IgD-negative memory B cell (primary cell): ENCODE measurements around the gene TPRG1. TPM values are rescaled to one million over a fixed set of nuclear protein-coding genes. Genes with fewer than 3 reads are reported as not detected.
A peak's percentile ranks its signal among the peaks of the same experiment; 100 is the strongest.
"Not testable (repeated sequence)": the region's sequence is repeated elsewhere in the genome, so short reads cannot be mapped to it uniquely, and the experiment has no call there.

Source experiments
- H3K27ac Mint-ChIP-seq, 3 donors: one replicate each; pipeline ENCODE4 v1.8.0; 2020 to 2022; ENCODE audit warnings: mild to moderate bottlenecking in 3 of 3, mixed read lengths in 3 of 3, moderate library complexity in 1 of 3
- H3K27me3 Mint-ChIP-seq: one replicate; pipeline ENCODE4 v1.8.0; 2021; ENCODE audit warnings: mixed read lengths
- H3K36me3 Mint-ChIP-seq: one replicate; pipeline ENCODE4 v1.8.0; 2020; ENCODE audit warnings: mild to moderate bottlenecking, mixed read lengths
- H3K4me1 Mint-ChIP-seq, 3 donors: one replicate each; pipeline ENCODE4 v1.8.0; 2020 to 2022; ENCODE audit warnings: mixed read lengths in 3 of 3, mild to moderate bottlenecking in 1 of 3
- H3K4me3 Mint-ChIP-seq, 4 donors: one replicate each; pipeline ENCODE4 v1.8.0; 2020 to 2022; ENCODE audit warnings: mild to moderate bottlenecking in 4 of 4, mixed read lengths in 4 of 4, moderate library complexity in 3 of 4
- H3K9me3 Mint-ChIP-seq, 3 donors: one replicate each; pipeline ENCODE4 v1.8.0; 2020 to 2021; ENCODE audit warnings: mixed read lengths in 3 of 3, mild to moderate bottlenecking in 1 of 3
- polyA plus RNA-seq: library from polyadenylated mRNA; unstranded; fragments of 300-500 nt; fragmentation: Illumina TruSeq; gene quantifications from one replicate; pipeline ENCODE4 v1.2.3, GENCODE V29; 2021

The TPRG1 gene
- polyA plus RNA-seq, 1 donor from 2014 or later, result not detected

GRCh38 chr3:189316296-189317019, 144.7 kb downstream of the TPRG1 start:
- Mint-ChIP-seq H3K9me3 (peaks cover 0 to 4% (median 2%) of the 10 kb centered on the region in 3 donors), H3K4me1 (peaks cover 0 to 2% (median 0%) of the 10 kb centered on the region in 3 donors), H3K27ac (no peak overlapping the region), H3K36me3 (peaks cover 4% of the 10 kb centered on the region), H3K4me3 (no peak overlapping the region), H3K27me3 (peaks cover 8% of the 10 kb centered on the region)

DNA sequence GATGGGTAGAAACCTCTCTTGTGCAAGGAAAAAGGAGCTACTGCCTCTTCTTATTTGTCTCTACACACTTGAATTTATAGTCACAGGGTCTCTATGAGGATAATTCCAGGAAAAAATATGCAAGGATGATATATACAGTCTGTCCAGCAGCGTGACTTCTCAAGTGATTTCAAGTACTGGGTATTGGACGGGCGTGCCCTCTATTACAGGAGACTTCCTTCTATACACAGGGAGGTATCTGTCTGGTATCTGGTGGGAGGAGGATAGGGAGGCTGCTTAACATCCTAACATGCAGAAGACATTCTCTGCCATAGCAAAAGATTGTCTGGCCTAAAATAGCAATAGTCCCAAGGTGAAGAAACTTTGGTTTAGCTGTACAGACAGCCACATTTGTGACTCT, 146.1 kb downstream of the TPRG1 start:
- Mint-ChIP-seq H3K4me3 (no peak overlapping the region), H3K36me3 (peaks cover 4% of the 10 kb centered on the region), H3K27me3 (peaks cover 13% of the 10 kb centered on the region), H3K9me3 (peaks cover 0 to 4% (median 2%) of the 10 kb centered on the region in 3 donors), H3K4me1 (peaks cover 0 to 2% (median 0%) of the 10 kb centered on the region in 3 donors), H3K27ac (no peak overlapping the region)

DNA sequence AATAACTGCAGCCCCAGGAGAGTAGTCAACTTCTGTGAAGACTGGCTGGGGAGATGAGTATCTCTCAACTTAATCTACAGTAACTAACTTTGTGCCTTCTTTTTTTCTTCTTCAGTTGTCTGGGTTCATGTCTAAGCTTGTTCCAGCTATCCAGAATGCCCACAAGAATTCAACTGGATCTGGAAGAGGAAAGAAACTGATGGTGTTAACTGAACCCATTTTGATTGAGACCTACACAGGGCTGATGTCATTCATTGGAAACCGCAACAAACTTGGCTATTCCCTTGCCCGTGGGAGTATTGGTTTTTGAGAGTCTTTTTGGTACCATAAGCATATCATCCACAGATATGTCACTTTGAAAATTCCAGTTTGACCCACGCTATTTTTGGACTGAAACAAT, 148.7 kb downstream of the TPRG1 start:
- Mint-ChIP-seq H3K9me3 (peaks cover 0 to 4% (median 1%) of the 10 kb centered on the region in 3 donors), H3K4me1 (peaks cover 15 to 19% (median 18%) of the 10 kb centered on the region in 3 donors), H3K27me3 (peaks cover 33% of the 10 kb centered on the region), H3K36me3 (peaks cover 4% of the 10 kb centered on the region), H3K27ac (no peak overlapping the region), H3K4me3 (no peak overlapping the region)

GRCh38 chr3:189322339-189322738, 150.6 kb downstream of the TPRG1 start:
- H3K27ac Mint-ChIP-seq, result no peak overlapping the region
- peaks cover 2% of the 10 kb centered on the region for H3K36me3 Mint-ChIP-seq
- H3K4me1 Mint-ChIP-seq, result peaks cover 15 to 20% (median 19%) of the 10 kb centered on the region in 3 donors
- peaks cover 0 to 4% (median 0%) of the 10 kb centered on the region in 3 donors for H3K9me3 Mint-ChIP-seq
- H3K4me3 Mint-ChIP-seq, result no peak overlapping the region
- H3K27me3 Mint-ChIP-seq, result peaks cover 36% of the 10 kb centered on the region

- Mint-ChIP-seq H3K4me3 (peak overlapping the region in 3 of 4 donors; percentile 9 to 83 (median 47)), H3K9me3 (peaks cover 0 to 3% (median 0%) of the 10 kb centered on the region in 3 donors), H3K4me1 (peaks cover 13 to 20% (median 19%) of the 10 kb centered on the region in 3 donors), H3K36me3 (peaks cover 2% of the 10 kb centered on the region), H3K27me3 (peaks cover 35% of the 10 kb centered on the region), H3K27ac (peak overlapping the region in 2 of 3 donors; percentile 56 to 63)
Measured at GRCh38 chr3:189324538-189325138, 152.9 kb downstream of the TPRG1 start.

- Mint-ChIP-seq H3K4me3 (no peak overlapping the region), H3K27me3 (peaks cover 31% of the 10 kb centered on the region), H3K4me1 (peaks cover 13 to 20% (median 19%) of the 10 kb centered on the region in 3 donors), H3K27ac (no peak overlapping the region), H3K36me3 (peaks cover 2% of the 10 kb centered on the region), H3K9me3 (peaks cover 0 to 3% (median 0%) of the 10 kb centered on the region in 3 donors)
Measured at GRCh38 chr3:189325454-189325853, 153.7 kb downstream of the TPRG1 start.

DNA sequence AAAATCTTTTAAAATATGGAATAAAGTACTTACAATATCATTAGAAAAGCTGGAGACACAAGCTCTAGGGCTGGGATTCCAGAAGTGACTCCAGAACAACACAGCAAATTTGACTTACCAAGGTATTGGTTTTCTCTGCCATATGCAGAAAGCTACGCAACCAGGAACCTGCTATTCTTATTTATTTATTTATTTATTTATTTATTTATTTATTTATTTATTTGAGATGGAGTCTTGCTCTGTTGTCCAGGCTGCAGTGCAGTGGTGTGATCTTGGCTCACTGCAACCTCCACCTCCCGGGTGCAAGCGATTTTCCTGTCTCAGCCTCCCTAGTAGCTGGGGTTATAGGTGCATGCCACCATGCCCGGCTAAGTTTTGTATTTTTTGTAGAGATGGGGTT, 157.9 kb downstream of the TPRG1 start:
- H3K4me1 Mint-ChIP-seq, result peaks cover 10 to 11% (median 10%) of the 10 kb centered on the region in 3 donors
- H3K4me3 Mint-ChIP-seq, H3K36me3 Mint-ChIP-seq, H3K27ac Mint-ChIP-seq, H3K9me3 Mint-ChIP-seq: not testable (repeated sequence)
- H3K27me3 Mint-ChIP-seq, result peaks cover 19% of the 10 kb centered on the region

DNA sequence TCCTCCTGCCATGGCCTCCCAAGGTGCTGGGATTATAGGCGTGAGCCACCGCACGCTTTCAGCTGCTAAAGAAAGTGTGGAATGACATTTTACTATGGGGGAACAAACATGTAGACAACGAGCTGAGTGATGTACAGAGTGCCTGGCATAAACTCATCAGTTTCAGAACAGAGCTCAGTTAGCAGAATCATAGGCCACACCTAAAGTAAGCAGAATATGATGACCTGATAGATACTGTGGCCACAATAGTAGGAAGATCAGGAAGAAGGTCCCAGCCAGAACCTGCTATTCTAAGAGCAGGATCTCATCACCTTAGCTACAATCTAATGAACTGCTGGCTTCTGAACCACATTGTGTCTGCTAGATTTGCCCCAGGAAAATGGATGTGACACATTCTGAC, 158.3 kb downstream of the TPRG1 start:
- Mint-ChIP-seq H3K9me3 (peaks cover 0 to 2% (median 0%) of the 10 kb centered on the region in 3 donors), H3K36me3 (no peaks in the 10 kb centered on the region), H3K4me3 (no peak overlapping the region), H3K4me1 (peaks cover 6 to 7% (median 6%) of the 10 kb centered on the region in 3 donors), H3K27ac (no peak overlapping the region), H3K27me3 (peaks cover 18% of the 10 kb centered on the region)

DNA sequence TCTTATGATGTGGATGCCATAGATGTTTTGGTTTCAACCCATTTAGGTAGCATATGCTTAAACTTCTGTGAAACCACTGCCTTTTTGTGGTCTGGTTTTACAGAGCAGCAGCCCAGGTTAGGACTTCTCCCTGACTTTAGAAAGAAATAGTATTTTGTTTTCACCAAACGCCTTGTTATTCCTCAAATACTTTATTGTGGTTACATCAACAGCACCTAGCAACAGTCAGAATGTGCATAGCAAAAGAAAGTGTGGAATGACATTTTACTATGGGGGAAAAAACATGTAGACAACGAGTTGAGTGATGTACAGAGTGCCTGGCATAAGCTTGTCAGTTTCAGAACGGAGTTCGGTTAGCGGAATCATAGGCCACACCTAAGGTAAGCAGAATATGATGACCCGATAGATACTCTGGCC, 159.2 kb downstream of the TPRG1 start:
- H3K9me3 Mint-ChIP-seq, result peaks cover 0 to 2% (median 0%) of the 10 kb centered on the region in 3 donors
- peak overlapping the region in 1 of 3 donors; percentile 7 for H3K27ac Mint-ChIP-seq
- peaks cover 13% of the 10 kb centered on the region for H3K27me3 Mint-ChIP-seq
- H3K36me3 Mint-ChIP-seq, result no peaks in the 10 kb centered on the region
- H3K4me3 Mint-ChIP-seq, result no peak overlapping the region
- H3K4me1 Mint-ChIP-seq, result peaks cover 0 to 2% (median 1%) of the 10 kb centered on the region in 3 donors

- Mint-ChIP-seq H3K4me3 (no peak overlapping the region), H3K27ac (no peak overlapping the region)
Measured at GRCh38 chr3:189334064-189334920, 162.5 kb downstream of the TPRG1 start.

DNA sequence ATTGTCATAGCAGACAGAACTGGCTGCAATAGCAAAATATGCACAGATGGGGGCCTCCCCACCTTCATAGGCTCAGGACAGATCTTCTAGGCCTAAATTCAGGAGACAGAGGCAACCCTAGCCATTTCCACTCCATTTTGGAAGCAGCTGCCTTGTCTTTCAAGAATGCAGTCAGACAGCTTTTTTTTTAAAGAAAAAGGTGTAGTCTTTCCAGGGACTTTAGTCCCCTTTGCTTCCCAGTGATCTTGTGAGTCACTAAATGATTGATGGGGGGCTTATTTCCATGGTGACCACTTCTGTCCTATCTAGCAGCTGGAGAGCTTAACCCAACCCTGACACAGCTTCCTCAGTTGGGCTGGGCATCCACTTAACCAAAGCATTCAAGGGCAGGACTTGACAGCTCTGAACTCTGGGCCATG, 165.9 kb downstream of the TPRG1 start:
- Mint-ChIP-seq H3K36me3 (peaks cover 5% of the 10 kb centered on the region), H3K9me3 (peaks cover 2 to 8% (median 4%) of the 10 kb centered on the region in 3 donors), H3K4me3 (no peak overlapping the region), H3K27me3 (peaks cover 13% of the 10 kb centered on the region), H3K27ac (no peak overlapping the region), H3K4me1 (peaks cover 0 to 3% (median 2%) of the 10 kb centered on the region in 3 donors)

More at GRCh38 chr3:189334064-189334920, 162.5 kb downstream of the TPRG1 start:
- Mint-ChIP-seq H3K9me3 (peaks cover under 1 to 8% (median 2%) of the 10 kb centered on the region in 3 donors), H3K4me1 (peaks cover 0 to 3% (median 2%) of the 10 kb centered on the region in 3 donors), H3K27me3 (peaks cover 15% of the 10 kb centered on the region), H3K36me3 (peaks cover 5% of the 10 kb centered on the region)

DNA sequence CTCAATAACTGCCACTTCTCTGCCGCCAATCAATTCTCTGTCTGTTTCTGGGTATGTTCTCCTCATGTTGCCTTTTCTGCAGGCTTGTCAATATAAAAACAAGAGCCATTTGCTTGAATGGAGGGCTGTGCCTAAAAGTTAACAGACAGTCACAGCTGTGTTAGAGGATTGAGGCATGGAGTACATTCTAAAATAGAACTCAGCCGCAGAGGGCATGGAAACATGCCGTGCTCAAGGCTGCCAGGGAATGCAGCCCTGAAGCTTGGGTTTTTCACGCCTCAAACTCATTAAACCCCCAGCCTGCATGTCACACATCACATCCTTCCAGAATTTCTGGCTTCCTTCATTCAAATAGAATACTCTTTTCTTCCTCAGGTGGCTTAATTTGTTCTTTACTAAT, 166.6 kb downstream of the TPRG1 start:
- Mint-ChIP-seq H3K4me1 (peaks cover 0 to 2% (median 2%) of the 10 kb centered on the region in 3 donors), H3K27ac (no peak overlapping the region), H3K4me3 (no peak overlapping the region), H3K27me3 (peaks cover 12% of the 10 kb centered on the region), H3K36me3 (peaks cover 5% of the 10 kb centered on the region), H3K9me3 (peaks cover 2 to 8% (median 4%) of the 10 kb centered on the region in 3 donors)

DNA sequence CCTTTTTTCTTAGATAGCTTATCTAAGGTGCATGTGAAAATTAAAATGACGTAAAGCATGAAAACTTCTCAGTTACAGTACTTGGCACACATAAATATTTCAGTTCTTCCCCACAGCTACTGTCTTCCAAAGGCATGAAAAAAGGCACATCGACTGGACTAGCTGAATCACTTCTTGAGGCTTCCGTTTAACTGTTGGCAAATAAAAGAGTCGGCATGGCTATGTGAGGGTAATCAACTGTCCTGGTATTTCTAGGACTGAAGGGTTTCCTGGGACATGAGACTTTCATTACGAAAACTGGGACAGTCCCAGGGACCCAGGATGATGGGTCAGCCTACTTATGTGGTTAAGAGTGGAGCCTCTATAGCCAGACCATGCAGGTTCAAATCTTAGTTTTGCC, 168.2 kb downstream of the TPRG1 start:
- Mint-ChIP-seq H3K27ac (no peak overlapping the region), H3K4me3 (no peak overlapping the region), H3K9me3 (peaks cover 2 to 8% (median 4%) of the 10 kb centered on the region in 3 donors), H3K4me1 (peaks cover 0 to 2% (median 0%) of the 10 kb centered on the region in 3 donors), H3K36me3 (peaks cover 5% of the 10 kb centered on the region), H3K27me3 (peaks cover 14% of the 10 kb centered on the region)

DNA sequence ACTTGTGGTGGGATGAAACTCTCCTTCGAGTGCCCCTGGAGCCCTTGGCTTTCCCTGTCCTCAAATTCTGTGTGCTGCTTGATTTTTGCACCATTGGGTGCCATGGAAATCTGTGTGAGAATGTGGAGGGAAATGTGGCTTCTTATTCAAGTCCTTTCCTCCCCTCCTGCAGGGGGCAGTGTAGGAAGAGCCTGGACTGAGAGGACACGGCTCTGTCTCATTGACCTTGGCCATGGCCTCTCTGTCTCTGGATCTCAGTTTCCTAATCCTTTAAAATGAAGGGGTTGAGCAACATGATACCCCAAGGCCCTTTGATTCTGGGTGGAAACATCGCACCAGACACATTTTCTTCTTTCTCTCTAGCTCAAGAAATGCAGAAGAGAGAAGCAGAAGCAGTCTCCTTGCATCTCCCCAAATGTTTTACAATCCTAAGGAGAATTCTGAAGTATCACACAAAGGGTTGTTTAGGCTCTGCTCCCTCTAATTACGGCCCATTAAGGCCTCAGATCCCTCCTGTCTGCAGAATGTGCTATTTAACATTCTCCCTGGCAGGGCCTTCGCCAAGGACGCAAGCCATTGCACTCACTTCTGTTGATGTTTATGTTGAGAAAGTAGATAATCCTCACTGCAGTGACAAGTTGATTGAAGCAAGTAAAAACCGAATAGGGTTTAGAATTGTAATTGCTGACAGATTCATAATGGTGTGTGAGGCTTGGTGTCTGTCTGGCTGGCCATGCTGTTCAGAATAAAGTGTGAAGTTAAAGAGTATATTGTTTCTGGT, 169.1 kb downstream of the TPRG1 start:
- Mint-ChIP-seq H3K4me1 (peaks cover 0 to 2% (median 0%) of the 10 kb centered on the region in 3 donors), H3K9me3 (peaks cover 2 to 8% (median 4%) of the 10 kb centered on the region in 3 donors), H3K27ac (no peak overlapping the region), H3K4me3 (no peak overlapping the region), H3K36me3 (peaks cover 5% of the 10 kb centered on the region), H3K27me3 (peaks cover 14% of the 10 kb centered on the region)
